Kidney (tissue), 14 donors: ENCODE data around the gene PRLR. TPM values are rescaled to one million over a fixed set of nuclear protein-coding genes. Genes with fewer than 3 reads are reported as not detected.

Source experiments
- DNase-seq, 5 donors: peaks; one replicate each; pipeline ENCODE4 v3.0.0-alpha.2; 2013 to 2020
- FAIRE-seq: peaks from 2 replicates; lab custom pipeline; 2012; peaks lifted over from hg19 to GRCh38; lab: Jason Lieb, UNC
- H3K27ac ChIP-seq, 2 donors: one replicate each; pipeline ENCODE4 v1.7.0; 2013; ENCODE audit warnings: low read depth in 2 of 2, low read length in 2 of 2, inconsistent platforms in 1 of 2
- H3K27me3 ChIP-seq: one replicate; pipeline ENCODE4 v1.7.1; 2013; ENCODE audit warnings: low read length, inconsistent platforms; ENCODE audit not compliant: control insufficient read depth, insufficient read depth
- H3K36me3 ChIP-seq, 3 donors: one replicate each; pipeline versions ENCODE4 v1.7.0 to v1.7.1; 2013; ENCODE audit warnings: low read length in 3 of 3, control low read depth in 1 of 3, inconsistent platforms in 1 of 3; ENCODE audit not compliant: insufficient read depth in 3 of 3, control insufficient read depth in 2 of 3
- H3K4me1 ChIP-seq, 3 donors: one replicate each; pipeline versions ENCODE4 v1.7.0 to v1.7.1; 2013; ENCODE audit warnings: low read length in 3 of 3, inconsistent platforms in 1 of 3, low read depth in 1 of 3; ENCODE audit not compliant: control insufficient read depth in 2 of 3, insufficient read depth in 2 of 3
- H3K4me3 ChIP-seq, 3 donors: one replicate each; pipeline versions ENCODE4 v1.7.0 to v1.8.1; 2013; ENCODE audit warnings: low read length in 3 of 3, control low read depth in 1 of 3, inconsistent platforms in 1 of 3
- H3K9ac ChIP-seq, 3 donors: one replicate each; pipeline versions ENCODE4 v1.7.0 to v1.7.1; 2013; ENCODE audit warnings: low read length in 3 of 3, control low read depth in 1 of 3, inconsistent platforms in 1 of 3
- H3K9me3 ChIP-seq, 3 donors: one replicate each; pipeline versions ENCODE4 v1.7.0 to v1.7.1; 2013; ENCODE audit warnings: low read length in 3 of 3, control low read depth in 1 of 3, inconsistent platforms in 1 of 3; ENCODE audit not compliant: control insufficient read depth in 2 of 3, insufficient read depth in 1 of 3
- CTCF ChIP-seq: IDR thresholded peaks from 3 replicates; pipeline ENCODE4 v1.5.1; 2012; ENCODE audit warnings: mild to moderate bottlenecking, moderate library complexity, borderline replicate concordance; ENCODE audit not compliant: insufficient read depth; ENCODE audit errors: extremely low read depth
- intact Hi-C: fragments of 100-400 bp; cut with DNase I; formaldehyde crosslinking; loops from one replicate; pipeline ENCODE4 v1.11.1; 2022
- polyA plus RNA-seq: library from polyadenylated mRNA; stranded (reverse); fragments of 350-450 nt; fragmentation: Illumina TruSeq; extraction: RNeasy Lipid Tissue Mini Kit (QIAGEN cat#74804); gene quantifications from one replicate; pipeline ENCODE4 v1.2.3, GENCODE V29; 2014; ENCODE audit warnings: low read depth, low replicate concordance; ENCODE audit not compliant: insufficient read depth
- total RNA-seq: library from RNA; stranded (reverse); fragmentation: NEBNext Ultra II Directional; extraction: Animal tissue kit (Norgen Biotek cat#: 25700); gene quantifications from one replicate; pipeline ENCODE4 v1.2.1, GENCODE V29; 2021
- donor health status: control.
- donor health status: control.
- donor health status: control.
- donor health status: control.
- donor health status: control.
- donor health status: DM: yes; HTN: yes; CAD: no.
- donor health status: Normal renal cell carcinoma (clear cell type).

Gene PRLR
- total and polyA plus RNA-seq, 2 donors from 2014 or later, result 6.3 to 9.3 TPM

GRCh38 chr5:35096932-35097331, 133.4 kb downstream of the PRLR start:
- FAIRE-seq, result no peak
- H3K4me1 ChIP-seq, result peaks cover 0 to 4% (median 0%) of the 10 kb centered on the region in 3 donors
- no peak for TF ChIP-seq CTCF
- H3K27me3 ChIP-seq, result no peaks in the 10 kb centered on the region
- no peak overlapping the region for H3K9ac ChIP-seq
- no peak overlapping the region for H3K4me3 ChIP-seq
- H3K9me3 ChIP-seq, result no peaks in the 10 kb centered on the region
- H3K27ac ChIP-seq, result no peak overlapping the region
- H3K36me3 ChIP-seq, result peaks cover 0 to 5% (median 0%) of the 10 kb centered on the region in 3 donors
- intact Hi-C loops, result no loop called here
- DNase-seq, result no peak

DNA sequence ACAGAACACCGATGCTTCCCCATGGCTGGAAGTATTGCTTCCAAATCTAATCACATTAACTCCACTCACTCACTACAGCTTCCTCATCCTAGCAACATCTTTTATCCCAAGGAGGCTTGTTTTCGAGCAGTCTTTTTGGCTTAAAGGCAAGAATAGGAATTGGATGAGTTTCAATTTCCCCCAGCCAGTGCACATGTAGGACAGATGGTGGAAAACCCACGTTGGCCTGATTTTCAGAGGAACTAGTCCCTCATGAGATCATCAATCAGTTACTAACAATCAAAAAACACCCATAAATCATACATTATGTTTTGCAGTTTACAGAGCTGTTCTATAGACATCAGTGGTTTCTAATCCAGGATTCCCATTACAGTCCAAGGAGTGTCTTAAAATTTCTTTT, 134.1 kb downstream of the PRLR start:
- no peak for TF ChIP-seq CTCF
- H3K4me1 ChIP-seq, result peaks cover 0 to 4% (median 0%) of the 10 kb centered on the region in 3 donors
- FAIRE-seq (no peak), DNase-seq (peak in 1 of 5 donors; percentile 31)
- no peak overlapping the region for H3K4me3 ChIP-seq
- H3K27me3 ChIP-seq, result no peaks in the 10 kb centered on the region
- peaks cover 0 to 5% (median 0%) of the 10 kb centered on the region in 3 donors for H3K36me3 ChIP-seq
- H3K27ac ChIP-seq, result no peak overlapping the region
- H3K9me3 ChIP-seq, result no peaks in the 10 kb centered on the region
- no peak overlapping the region for H3K9ac ChIP-seq
- intact Hi-C loops, result no loop called here

GRCh38 chr5:35095366-35095765, 134.9 kb downstream of the PRLR start:
- FAIRE-seq (no peak), DNase-seq (no peak)
- no peak overlapping the region for H3K27ac ChIP-seq
- peaks cover 0 to 3% (median 0%) of the 10 kb centered on the region in 3 donors for H3K36me3 ChIP-seq
- H3K4me1 ChIP-seq, result peaks cover 0 to 4% (median 0%) of the 10 kb centered on the region in 3 donors
- no peak overlapping the region for H3K4me3 ChIP-seq
- H3K9ac ChIP-seq, result no peak overlapping the region
- intact Hi-C loops, result no loop called here
- no peaks in the 10 kb centered on the region for H3K27me3 ChIP-seq
- TF ChIP-seq CTCF, result no peak
- no peaks in the 10 kb centered on the region for H3K9me3 ChIP-seq

DNA sequence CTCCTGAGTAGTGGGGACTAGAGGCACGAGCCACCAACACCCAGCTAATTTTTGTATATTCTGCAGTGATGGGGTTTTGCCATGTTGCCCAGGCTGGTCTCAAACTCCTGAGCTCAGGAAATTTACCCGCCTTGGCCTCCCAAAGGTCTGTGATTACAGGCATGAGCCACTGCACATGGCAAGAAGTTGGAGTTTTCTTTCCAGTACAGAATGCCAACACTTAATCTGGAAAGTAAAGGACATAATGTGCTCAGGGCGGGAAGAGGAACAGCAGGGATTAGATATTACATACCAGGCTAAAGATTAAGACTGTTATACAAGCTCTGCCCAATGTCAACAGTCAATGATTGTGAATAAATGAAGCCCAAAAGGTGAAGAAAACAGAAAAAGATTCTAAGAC, 135.3 kb downstream of the PRLR start:
- DNase-seq (no peak), FAIRE-seq (no peak)
- H3K4me1 ChIP-seq, result peaks cover 0 to 4% (median 0%) of the 10 kb centered on the region in 3 donors
- intact Hi-C loops, result no loop called here
- no peak overlapping the region for H3K4me3 ChIP-seq
- H3K27ac ChIP-seq, result no peak overlapping the region
- H3K9ac ChIP-seq, result no peak overlapping the region
- no peaks in the 10 kb centered on the region for H3K27me3 ChIP-seq
- no peaks in the 10 kb centered on the region for H3K36me3 ChIP-seq
- no peaks in the 10 kb centered on the region for H3K9me3 ChIP-seq
- no peak for TF ChIP-seq CTCF
